ENCODE results near the gene PRIMA1. TPM values are rescaled to one million over a fixed set of nuclear protein-coding genes. Genes with fewer than 3 reads are reported as not detected.

Gene PRIMA1
- total RNA-seq, 2 experiments from 2014 or later: not detected

GRCh38 chr14:93784878-93785277 lies 3.4 kb downstream of the PRIMA1 start:
- intact Hi-C loops (cut with micrococcal nuclease): no loop called here
- ChIA-PET CTCF (no interaction called here), POLR2A (no interaction called here)
- Mint-ChIP-seq H3K9me3 (no peaks in the 10 kb centered on the region), H3K4me1 (ENCODE audit: low read depth) (no peaks in the 10 kb centered on the region), H3K4me3 (no peak overlapping the region), H3K27me3 (peaks cover 37% of the 10 kb centered on the region), H3K27ac (no peak overlapping the region), H3K36me3 (ENCODE audit: low read depth) (no peaks in the 10 kb centered on the region)
- DNase-seq (no peak), ATAC-seq (no peak)
- TF ChIP-seq CTCF (IDR thresholded peaks at IDR 0.05): no peak

GRCh38 chr14:93780813-93781400 lies 7.4 kb downstream of the PRIMA1 start:
- H3K36me3 Mint-ChIP-seq (ENCODE audit: low read depth): no peaks in the 10 kb centered on the region
- H3K27me3 Mint-ChIP-seq: peaks cover 9% of the 10 kb centered on the region
- H3K4me3 Mint-ChIP-seq: no peak overlapping the region
- no peak for TF ChIP-seq CTCF (IDR thresholded peaks at IDR 0.05)
- no peaks in the 10 kb centered on the region for H3K9me3 Mint-ChIP-seq
- no peak for ATAC-seq
- H3K4me1 Mint-ChIP-seq (ENCODE audit: low read depth): no peaks in the 10 kb centered on the region
- H3K27ac Mint-ChIP-seq: no peak overlapping the region
- intact Hi-C loops (cut with micrococcal nuclease): no loop called here
- no peak for DNase-seq
- ChIA-PET POLR2A (no interaction called here), CTCF (interaction anchor here (0.7 kb wide), 1 partner anchor 10 kb away, joined by 3 read pairs; no protein-coding TSS in a partner anchor)

GRCh38 chr14:93778856-93779629 lies 9.2 kb downstream of the PRIMA1 start:
- ATAC-seq (no peak), DNase-seq (no peak)
- POLR2A ChIA-PET: interaction anchor here (1.1 kb wide), 1 partner anchor 12 kb away, joined by 3 read pairs; no protein-coding TSS in a partner anchor
- intact Hi-C loops (cut with micrococcal nuclease): no loop called here
- Mint-ChIP-seq H3K27ac (no peak overlapping the region), H3K36me3 (ENCODE audit: low read depth) (no peaks in the 10 kb centered on the region), H3K9me3 (no peaks in the 10 kb centered on the region), H3K4me3 (no peak overlapping the region), H3K27me3 (no peaks in the 10 kb centered on the region), H3K4me1 (ENCODE audit: low read depth) (no peaks in the 10 kb centered on the region)
- TF ChIP-seq CTCF (IDR thresholded peaks at IDR 0.05): no peak
- CTCF ChIA-PET: no interaction called here

- Mint-ChIP-seq H3K27ac (no peak overlapping the region), H3K4me3 (no peak overlapping the region), H3K27me3 (no peaks in the 10 kb centered on the region), H3K9me3 (no peaks in the 10 kb centered on the region), H3K4me1 (ENCODE audit: low read depth) (no peaks in the 10 kb centered on the region), H3K36me3 (ENCODE audit: low read depth) (no peaks in the 10 kb centered on the region)
- CTCF ChIA-PET: no interaction called here
- no peak for TF ChIP-seq CTCF (IDR thresholded peaks at IDR 0.05)
- intact Hi-C loops (cut with micrococcal nuclease): no loop called here
- POLR2A ChIA-PET: no interaction called here
- no peak for DNase-seq
- no peak for ATAC-seq
Measured at GRCh38 chr14:93778453-93778852, 9.8 kb downstream of the PRIMA1 start.

- no peaks in the 10 kb centered on the region for H3K36me3 Mint-ChIP-seq (ENCODE audit: low read depth)
- ATAC-seq (no peak), DNase-seq (no peak)
- H3K27me3 Mint-ChIP-seq: no peaks in the 10 kb centered on the region
- ChIA-PET POLR2A (no interaction called here), CTCF (no interaction called here)
- H3K27ac Mint-ChIP-seq: no peak overlapping the region
- H3K4me3 Mint-ChIP-seq: no peak overlapping the region
- H3K9me3 Mint-ChIP-seq: no peaks in the 10 kb centered on the region
- no peaks in the 10 kb centered on the region for H3K4me1 Mint-ChIP-seq (ENCODE audit: low read depth)
- intact Hi-C loops (cut with micrococcal nuclease): no loop called here
- TF ChIP-seq CTCF (IDR thresholded peaks at IDR 0.05): no peak
Measured at GRCh38 chr14:93775744-93776143, 12.5 kb downstream of the PRIMA1 start.

All from activated CD8-positive, alpha-beta T cell treated with anti-CD3 and anti-CD28 coated beads for 36 hours (primary cell).